NCI-H2227 (cell line): ENCODE data around the gene CEACAM21.

Source experiments
- DNase-seq: peaks from one replicate; lab custom pipeline; 2025; ENCODE audit not compliant: unreplicated experiment; lab: John Stamatoyannopoulos, UW

CEACAM21 gene

GRCh38 chr19:41584260-41584810 lies 8.4 kb downstream of the CEACAM21 start:
- no peak for DNase-seq

DNA sequence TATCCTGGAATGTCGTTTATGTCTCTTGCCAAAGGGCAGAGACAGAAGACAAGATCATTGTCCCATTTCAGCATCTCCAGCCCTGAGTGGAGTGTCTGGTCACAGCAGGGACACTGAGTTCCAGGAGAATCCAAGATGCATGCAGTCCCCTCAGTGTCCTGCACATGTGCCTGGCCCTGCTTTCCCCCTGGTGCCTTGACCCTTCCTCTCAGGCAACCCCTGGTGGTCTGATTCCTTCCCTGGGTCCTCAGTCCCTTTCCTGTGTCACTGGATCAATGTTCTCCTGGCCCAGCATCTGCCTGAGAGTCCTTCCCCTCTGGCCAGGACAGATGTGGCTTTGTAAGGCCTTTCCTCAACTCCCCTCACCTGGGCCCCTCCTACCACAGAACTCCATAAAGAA lies 9.0 kb downstream of the CEACAM21 start:
- DNase-seq: no peak

DNA sequence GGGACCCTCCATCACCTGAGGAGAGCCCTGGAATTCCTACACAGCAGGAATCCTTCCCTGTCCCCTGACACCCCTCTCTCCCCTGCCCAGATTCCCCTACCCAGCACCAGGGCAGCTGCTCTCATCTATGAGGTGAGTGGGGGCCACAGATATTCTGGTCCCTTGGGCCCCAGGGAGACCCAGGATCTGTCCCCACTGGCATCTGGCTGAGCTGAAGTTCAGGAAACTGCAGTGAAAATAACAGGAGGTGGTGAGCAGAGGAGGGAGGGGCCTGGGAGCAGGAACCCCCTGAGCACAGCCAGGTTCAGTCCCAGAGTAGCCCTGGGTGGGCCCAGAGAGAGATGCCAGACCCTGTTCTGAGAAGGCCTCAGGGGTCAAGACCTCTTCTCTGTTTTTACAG lies 10.1 kb downstream of the CEACAM21 start:
- DNase-seq: no peak

- DNase-seq: no peak
These were observed 11.3 kb downstream of the CEACAM21 start for GRCh38 chr19:41587101-41587837.

GRCh38 chr19:41587838-41588210 lies 11.9 kb downstream of the CEACAM21 start:
- no peak for DNase-seq

- no peak for DNase-seq
These were observed 12.7 kb downstream of the CEACAM21 start for GRCh38 chr19:41588497-41589209.

DNA sequence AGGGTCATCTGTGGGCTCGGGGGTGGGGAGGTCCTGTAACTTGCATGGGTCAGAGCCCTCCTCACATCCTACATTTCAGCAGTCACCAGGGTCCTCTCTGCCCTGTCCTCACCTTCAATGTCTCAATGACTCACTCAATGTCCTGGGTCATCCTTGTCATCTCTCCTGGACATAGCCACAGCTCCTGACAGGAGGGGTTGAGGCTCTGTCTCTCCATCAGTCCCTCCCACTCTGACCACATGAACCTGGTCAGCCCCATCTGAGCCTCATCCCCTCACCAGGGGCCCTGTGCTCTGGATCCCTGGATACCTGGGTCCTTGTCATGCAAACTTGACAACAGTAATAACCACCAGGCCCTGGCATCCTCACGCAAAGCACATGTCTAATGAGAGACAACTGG lies 13.4 kb downstream of the CEACAM21 start:
- no peak for DNase-seq

DNA sequence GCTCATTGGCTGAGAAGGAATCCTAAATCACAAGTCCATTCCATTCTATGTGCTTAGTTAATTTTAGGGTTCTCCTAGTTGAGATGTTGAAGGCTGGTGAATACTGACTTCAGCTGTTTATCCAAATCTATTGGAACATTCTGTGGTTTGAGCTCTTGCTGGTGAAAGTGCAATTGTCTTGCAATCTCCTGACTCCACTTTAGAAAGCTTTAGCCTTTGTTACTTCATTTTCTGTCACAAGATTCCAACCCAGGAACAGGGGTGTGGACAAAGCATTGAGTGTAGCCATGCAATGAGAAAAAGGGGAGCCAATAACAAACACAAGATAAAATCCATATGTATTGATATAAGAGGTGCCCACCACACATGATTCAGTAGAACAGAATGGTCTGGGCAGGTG lies 15.0 kb downstream of the CEACAM21 start:
- no peak for DNase-seq

- DNase-seq: no peak
These were observed 16.1 kb downstream of the CEACAM21 start for GRCh38 chr19:41591951-41592562.

- DNase-seq: peak; percentile 85
These were observed 19.4 kb downstream of the CEACAM21 start for GRCh38 chr19:41595258-41595889.

DNA sequence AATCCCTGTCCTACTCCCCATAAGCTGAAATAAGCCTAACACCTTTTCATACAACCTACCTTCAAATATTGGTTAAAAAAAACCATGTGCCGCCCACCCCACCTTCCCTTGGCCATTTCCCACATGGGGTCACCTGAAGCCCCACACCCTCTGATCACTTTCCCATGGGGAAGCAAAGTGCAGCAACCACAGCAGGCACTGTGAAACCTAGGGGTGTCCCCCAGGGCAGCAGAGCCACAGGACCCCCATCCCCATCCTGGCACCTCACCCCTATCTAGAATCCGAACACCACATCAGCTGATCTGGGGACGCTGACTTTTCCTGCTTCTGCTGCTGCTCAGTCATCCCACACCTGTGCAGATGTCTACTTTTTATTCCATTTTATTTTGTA lies 19.9 kb downstream of the CEACAM21 start:
- no peak for DNase-seq

- peak; percentile 91 for DNase-seq
These were observed 21.7 kb downstream of the CEACAM21 start for GRCh38 chr19:41597600-41598041.

- DNase-seq: no peak
These were observed 23.4 kb downstream of the CEACAM21 start for GRCh38 chr19:41599175-41599966.

DNA sequence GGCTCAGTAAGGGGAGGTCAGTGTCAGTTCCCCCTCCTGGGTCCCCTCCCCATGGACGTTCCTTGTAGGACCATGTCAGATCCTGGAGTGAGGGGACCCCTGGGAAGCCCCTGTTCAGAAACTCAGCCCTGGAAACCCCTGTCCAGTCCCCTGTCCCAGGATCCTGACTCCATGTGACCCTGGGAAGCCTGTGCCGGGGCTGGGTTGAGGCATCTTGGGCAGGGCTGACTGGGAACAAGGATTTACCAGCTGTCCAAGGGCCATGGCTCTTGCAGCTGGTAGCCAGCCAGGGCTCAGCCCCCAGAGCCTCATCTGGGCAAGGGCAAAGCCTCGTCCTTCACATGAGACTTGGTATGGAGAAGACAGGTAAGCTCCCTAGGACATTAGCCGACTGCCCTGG lies 25.8 kb downstream of the CEACAM21 start:
- DNase-seq: no peak

DNA sequence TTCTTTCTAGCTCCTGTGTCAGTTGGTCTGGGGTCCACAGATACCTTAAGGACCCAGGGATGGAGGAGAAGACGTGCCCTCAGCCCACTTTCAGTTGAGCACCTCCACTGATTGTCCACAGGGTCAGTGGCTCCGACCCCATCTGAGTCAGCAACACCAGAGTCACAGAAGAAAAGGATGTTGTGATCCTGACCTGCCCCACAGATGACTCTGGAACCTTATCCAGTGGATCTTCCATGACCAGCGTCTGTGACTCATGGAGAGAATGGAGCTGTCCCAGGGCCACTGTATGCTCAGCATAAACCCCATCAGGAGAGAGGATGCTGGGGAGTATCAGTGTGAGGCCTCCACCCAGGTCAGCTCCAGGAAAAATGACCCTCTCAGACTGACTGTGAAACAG lies 28.9 kb downstream of the CEACAM21 start:
- DNase-seq: no peak

DNA sequence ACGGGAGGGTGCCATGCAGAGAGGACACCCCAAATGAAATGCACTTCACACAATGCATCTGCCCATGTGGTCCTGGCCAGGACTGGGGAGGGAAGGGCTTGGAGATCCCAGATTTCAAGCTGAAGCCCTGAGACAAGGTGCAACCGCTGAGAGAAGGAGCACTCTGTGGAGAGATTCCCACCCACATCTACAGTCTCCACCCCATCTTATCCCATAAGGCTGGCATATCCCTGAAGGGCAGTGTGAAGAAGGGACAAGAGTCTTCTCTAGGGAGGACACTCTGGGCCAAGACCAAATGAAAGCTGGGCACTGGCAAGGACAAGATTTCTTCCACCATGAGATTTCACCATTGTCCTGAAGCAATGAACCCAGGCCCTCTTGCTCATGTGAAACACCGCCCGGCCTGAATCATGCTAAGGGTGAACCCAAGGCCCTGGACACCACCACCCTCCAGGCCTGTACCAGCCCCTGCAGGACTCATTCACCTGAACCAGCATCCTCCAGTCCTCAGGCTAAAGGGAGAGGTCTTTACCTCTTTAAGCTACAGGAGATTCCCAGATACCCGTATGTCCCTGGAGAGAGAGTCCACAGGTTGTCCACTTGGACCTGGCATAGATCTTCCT lies 30.4 kb downstream of the CEACAM21 start:
- no peak for DNase-seq

GRCh38 chr19:41607668-41608067 lies 31.7 kb downstream of the CEACAM21 start:
- no peak for DNase-seq

- DNase-seq: no peak
These were observed 34.8 kb downstream of the CEACAM21 start for GRCh38 chr19:41610789-41611188.

DNA sequence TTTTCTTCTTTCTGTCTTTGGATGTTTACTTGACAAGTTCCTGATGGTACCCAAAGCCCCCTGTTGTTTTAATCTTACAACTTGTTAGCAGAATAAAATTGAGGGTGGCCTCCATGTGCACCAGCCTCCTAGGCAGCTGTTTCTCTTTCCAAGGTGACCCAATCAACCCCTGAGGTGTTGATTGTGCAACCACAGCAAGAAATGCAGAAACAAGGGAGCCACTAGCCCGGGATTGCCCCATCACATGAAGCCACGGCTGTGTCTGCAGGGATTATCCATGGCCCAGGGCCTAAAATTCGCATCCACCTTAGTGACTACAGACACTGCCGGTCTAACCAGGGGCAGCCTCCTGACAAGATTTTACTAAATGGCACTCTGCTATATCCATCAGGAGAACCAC lies 36.5 kb downstream of the CEACAM21 start:
- no peak for DNase-seq

- DNase-seq: no peak
These were observed 39.2 kb downstream of the CEACAM21 start for GRCh38 chr19:41615207-41615606.
